Panc1 (cell line): ENCODE results near the gene PIGZ.

ENCODE experiments used
- POLR2AphosphoS5 ChIP-seq: IDR thresholded peaks from 2 replicates; pipeline ENCODE4 v1.6.1; 2012; ENCODE audit warnings: mild to moderate bottlenecking, low read depth, low read length, moderate library complexity
- SIN3A ChIP-seq: IDR thresholded peaks from 2 replicates; pipeline ENCODE4 v1.6.1; 2012; ENCODE audit warnings: low read depth, mild to moderate bottlenecking, low read length, moderate library complexity, borderline replicate concordance; ENCODE audit not compliant: insufficient read depth
- TCF7L2 ChIP-seq: IDR thresholded peaks from 2 replicates; pipeline ENCODE4 v1.6.1; 2011; ENCODE audit warnings: mild to moderate bottlenecking, low read depth, low read length, inconsistent platforms
- TF ChIP-seq, protein P1 (sequence below): fragments of 450-650 bp; IDR thresholded peaks from 2 replicates; pipeline ENCODE4 v1.5.1; 2017; ENCODE audit warnings: mild to moderate bottlenecking
- TF ChIP-seq, protein P2 (sequence below), 2 experiments: IDR thresholded peaks; 2 replicates each; pipeline ENCODE4 v1.6.1; 2011 to 2012; ENCODE audit warnings: low read depth in 2 of 2, control low read depth in 1 of 2, low read length in 1 of 2, mild to moderate bottlenecking in 1 of 2, moderate library complexity in 1 of 2; ENCODE audit not compliant: insufficient read depth in 1 of 2

DNA sequence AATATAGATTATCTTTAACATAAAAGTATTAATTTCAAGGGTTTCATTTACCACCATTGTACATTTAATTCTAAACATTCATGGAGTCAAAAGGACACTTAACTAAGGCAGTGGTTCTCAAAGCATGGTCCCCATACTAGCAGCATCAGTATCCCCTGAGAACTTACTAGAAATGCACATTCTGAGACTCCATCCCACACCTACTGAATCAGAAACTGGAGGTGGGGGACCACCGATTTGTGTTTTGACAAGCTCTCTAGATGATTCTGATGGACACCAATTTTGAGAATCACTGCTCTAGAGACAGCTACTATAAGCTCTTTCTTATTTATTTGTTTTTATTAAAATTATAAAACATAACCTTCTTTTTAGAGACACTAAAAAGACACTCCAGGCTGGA, 66.9 kb downstream of the PIGZ start:
- no peak for TF ChIP-seq POLR2AphosphoS5
- TF ChIP-seq, protein P1, sequence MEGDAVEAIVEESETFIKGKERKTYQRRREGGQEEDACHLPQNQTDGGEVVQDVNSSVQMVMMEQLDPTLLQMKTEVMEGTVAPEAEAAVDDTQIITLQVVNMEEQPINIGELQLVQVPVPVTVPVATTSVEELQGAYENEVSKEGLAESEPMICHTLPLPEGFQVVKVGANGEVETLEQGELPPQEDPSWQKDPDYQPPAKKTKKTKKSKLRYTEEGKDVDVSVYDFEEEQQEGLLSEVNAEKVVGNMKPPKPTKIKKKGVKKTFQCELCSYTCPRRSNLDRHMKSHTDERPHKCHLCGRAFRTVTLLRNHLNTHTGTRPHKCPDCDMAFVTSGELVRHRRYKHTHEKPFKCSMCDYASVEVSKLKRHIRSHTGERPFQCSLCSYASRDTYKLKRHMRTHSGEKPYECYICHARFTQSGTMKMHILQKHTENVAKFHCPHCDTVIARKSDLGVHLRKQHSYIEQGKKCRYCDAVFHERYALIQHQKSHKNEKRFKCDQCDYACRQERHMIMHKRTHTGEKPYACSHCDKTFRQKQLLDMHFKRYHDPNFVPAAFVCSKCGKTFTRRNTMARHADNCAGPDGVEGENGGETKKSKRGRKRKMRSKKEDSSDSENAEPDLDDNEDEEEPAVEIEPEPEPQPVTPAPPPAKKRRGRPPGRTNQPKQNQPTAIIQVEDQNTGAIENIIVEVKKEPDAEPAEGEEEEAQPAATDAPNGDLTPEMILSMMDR = no peak
- TF ChIP-seq, protein P2, sequence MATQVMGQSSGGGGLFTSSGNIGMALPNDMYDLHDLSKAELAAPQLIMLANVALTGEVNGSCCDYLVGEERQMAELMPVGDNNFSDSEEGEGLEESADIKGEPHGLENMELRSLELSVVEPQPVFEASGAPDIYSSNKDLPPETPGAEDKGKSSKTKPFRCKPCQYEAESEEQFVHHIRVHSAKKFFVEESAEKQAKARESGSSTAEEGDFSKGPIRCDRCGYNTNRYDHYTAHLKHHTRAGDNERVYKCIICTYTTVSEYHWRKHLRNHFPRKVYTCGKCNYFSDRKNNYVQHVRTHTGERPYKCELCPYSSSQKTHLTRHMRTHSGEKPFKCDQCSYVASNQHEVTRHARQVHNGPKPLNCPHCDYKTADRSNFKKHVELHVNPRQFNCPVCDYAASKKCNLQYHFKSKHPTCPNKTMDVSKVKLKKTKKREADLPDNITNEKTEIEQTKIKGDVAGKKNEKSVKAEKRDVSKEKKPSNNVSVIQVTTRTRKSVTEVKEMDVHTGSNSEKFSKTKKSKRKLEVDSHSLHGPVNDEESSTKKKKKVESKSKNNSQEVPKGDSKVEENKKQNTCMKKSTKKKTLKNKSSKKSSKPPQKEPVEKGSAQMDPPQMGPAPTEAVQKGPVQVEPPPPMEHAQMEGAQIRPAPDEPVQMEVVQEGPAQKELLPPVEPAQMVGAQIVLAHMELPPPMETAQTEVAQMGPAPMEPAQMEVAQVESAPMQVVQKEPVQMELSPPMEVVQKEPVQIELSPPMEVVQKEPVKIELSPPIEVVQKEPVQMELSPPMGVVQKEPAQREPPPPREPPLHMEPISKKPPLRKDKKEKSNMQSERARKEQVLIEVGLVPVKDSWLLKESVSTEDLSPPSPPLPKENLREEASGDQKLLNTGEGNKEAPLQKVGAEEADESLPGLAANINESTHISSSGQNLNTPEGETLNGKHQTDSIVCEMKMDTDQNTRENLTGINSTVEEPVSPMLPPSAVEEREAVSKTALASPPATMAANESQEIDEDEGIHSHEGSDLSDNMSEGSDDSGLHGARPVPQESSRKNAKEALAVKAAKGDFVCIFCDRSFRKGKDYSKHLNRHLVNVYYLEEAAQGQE (IDR thresholded peaks at IDR 0.05; ENCODE audit: insufficient read depth in 1 of 2, low read depth in 2 of 2, low read length in 1 of 2) = no peak
- no peak for TF ChIP-seq SIN3A
- no peak for TF ChIP-seq TCF7L2
